CD4-positive, alpha-beta T cell treated with Interleukin-15 for 4 hours (primary cell): ENCODE measurements around the gene GLIPR2.
"Not testable (repeated sequence)": the region's sequence is repeated elsewhere in the genome, so short reads cannot be mapped to it uniquely, and the experiment has no call there.

ENCODE experiments used
- DNase-seq: peaks from one replicate; pipeline ENCODE4 v3.0.0-alpha.2; 2020; ENCODE audit warnings: low spot score

Gene GLIPR2

GRCh38 chr9:36144309-36145232 lies 8.0 kb downstream of the GLIPR2 start:
- peak; percentile 47 for DNase-seq

- no peak for DNase-seq
Measured at GRCh38 chr9:36145970-36146369, 9.4 kb downstream of the GLIPR2 start.

GRCh38 chr9:36146651-36147050 lies 10.1 kb downstream of the GLIPR2 start:
- DNase-seq, result no peak

- no peak for DNase-seq
Measured at GRCh38 chr9:36147441-36148175, 11.1 kb downstream of the GLIPR2 start.

- peak; percentile 86 for DNase-seq
Measured at GRCh38 chr9:36148311-36149051, 11.9 kb downstream of the GLIPR2 start.

- DNase-seq, result no peak
Measured at GRCh38 chr9:36149197-36149596, 12.7 kb downstream of the GLIPR2 start.

- no peak for DNase-seq
Measured at GRCh38 chr9:36150574-36151315, 14.2 kb downstream of the GLIPR2 start.

GRCh38 chr9:36151316-36152210 lies 15.0 kb downstream of the GLIPR2 start:
- DNase-seq, result peak; percentile 87

GRCh38 chr9:36152741-36153438 lies 16.4 kb downstream of the GLIPR2 start:
- DNase-seq, result no peak

- DNase-seq, result no peak
Measured at GRCh38 chr9:36153746-36154145, 17.2 kb downstream of the GLIPR2 start.

- DNase-seq, result no peak
Measured at GRCh38 chr9:36154331-36154952, 17.9 kb downstream of the GLIPR2 start.

- no peak for DNase-seq
Measured at GRCh38 chr9:36156116-36156515, 19.6 kb downstream of the GLIPR2 start.

GRCh38 chr9:36158122-36158521 lies 21.6 kb downstream of the GLIPR2 start:
- DNase-seq, result no peak

- DNase-seq, result no peak
Measured at GRCh38 chr9:36158917-36159316, 22.4 kb downstream of the GLIPR2 start.

- not testable (repeated sequence) for DNase-seq
Measured at GRCh38 chr9:36159509-36159908, 23.0 kb downstream of the GLIPR2 start.

- not testable (repeated sequence) for DNase-seq
Measured at GRCh38 chr9:36160126-36160525, 23.6 kb downstream of the GLIPR2 start.

- no peak for DNase-seq
Measured at GRCh38 chr9:36161187-36161586, 24.7 kb downstream of the GLIPR2 start.

- no peak for DNase-seq
Measured at GRCh38 chr9:36162211-36162738, 25.7 kb downstream of the GLIPR2 start.

- DNase-seq, result no peak
Measured at GRCh38 chr9:36163049-36163785, 26.7 kb downstream of the GLIPR2 start.
